Retina (tissue), 1 donor: Measurements from ENCODE around the gene SYDE2.
"Not testable (repeated sequence)": the region's sequence is repeated elsewhere in the genome, so short reads cannot be mapped to it uniquely, and the experiment has no call there.

Source experiments
- DNase-seq: peaks from one replicate; pipeline ENCODE4 v3.0.0-alpha.2; 2016

Gene SYDE2

DNA sequence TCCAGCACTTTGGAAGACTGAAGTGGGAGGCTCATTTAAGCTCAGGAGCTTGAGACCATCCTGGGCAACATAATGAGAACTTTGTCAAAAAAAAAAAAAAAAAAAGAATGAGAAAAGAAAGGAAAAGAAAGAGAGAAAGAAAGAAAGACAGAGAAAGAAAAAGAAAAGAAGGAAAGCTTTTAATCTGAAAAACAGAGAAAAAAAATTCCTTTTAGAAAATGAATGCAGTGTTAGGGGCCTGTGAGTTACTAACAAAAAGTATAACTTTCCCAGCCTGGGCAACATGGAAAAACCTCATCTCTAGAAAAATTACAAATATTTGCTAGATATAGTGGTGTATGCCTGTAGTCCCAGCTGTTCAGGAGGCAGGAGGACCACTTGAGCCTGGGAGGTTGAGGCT is 15.9 kb upstream of the SYDE2 start:
- DNase-seq: no peak

GRCh38 chr1:85214654-85215053 is 13.8 kb upstream of the SYDE2 start:
- no peak for DNase-seq

DNA sequence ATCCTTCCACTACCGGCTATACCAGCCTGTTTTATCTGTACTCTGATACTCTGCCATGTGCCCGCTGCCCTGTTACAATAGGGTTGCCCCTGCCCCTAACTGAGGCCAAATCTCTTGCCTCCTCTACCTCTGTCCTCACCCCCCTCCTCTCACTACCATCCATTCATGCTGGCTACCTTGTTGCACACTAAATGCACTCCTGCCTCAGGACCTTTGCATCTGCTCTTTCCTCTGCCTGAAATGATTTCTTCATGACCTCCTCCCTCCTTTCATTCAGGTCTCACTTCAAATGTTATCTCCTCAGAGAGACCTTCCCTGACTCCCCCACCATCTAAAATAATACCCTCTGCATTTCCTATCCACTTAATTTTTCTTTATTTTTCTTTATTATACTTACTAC is 7.7 kb upstream of the SYDE2 start:
- DNase-seq: no peak

GRCh38 chr1:85203573-85204171 is 2.9 kb upstream of the SYDE2 start:
- DNase-seq: no peak

DNA sequence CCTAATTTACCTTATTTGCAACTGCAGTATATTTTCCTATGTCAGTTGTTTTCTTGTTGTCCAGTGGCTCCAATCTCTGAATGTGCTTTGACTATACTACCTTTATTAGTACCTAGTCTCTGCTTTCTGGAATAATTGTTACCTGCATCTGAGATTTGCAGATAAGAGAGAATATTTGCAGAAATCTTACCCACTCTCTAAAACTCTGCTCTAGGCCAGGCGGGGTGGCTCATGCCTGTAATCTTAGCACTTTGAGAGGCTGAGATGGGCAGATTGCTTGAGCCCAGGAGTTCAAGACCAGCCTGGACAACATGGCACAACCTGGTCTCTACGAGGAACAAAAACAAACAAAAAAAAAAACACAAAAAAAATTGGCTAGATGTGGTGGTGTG is 2.0 kb upstream of the SYDE2 start:
- DNase-seq: no peak

- DNase-seq: no peak
Measured at GRCh38 chr1:85202092-85202863, 1.5 kb upstream of the SYDE2 start.

DNA sequence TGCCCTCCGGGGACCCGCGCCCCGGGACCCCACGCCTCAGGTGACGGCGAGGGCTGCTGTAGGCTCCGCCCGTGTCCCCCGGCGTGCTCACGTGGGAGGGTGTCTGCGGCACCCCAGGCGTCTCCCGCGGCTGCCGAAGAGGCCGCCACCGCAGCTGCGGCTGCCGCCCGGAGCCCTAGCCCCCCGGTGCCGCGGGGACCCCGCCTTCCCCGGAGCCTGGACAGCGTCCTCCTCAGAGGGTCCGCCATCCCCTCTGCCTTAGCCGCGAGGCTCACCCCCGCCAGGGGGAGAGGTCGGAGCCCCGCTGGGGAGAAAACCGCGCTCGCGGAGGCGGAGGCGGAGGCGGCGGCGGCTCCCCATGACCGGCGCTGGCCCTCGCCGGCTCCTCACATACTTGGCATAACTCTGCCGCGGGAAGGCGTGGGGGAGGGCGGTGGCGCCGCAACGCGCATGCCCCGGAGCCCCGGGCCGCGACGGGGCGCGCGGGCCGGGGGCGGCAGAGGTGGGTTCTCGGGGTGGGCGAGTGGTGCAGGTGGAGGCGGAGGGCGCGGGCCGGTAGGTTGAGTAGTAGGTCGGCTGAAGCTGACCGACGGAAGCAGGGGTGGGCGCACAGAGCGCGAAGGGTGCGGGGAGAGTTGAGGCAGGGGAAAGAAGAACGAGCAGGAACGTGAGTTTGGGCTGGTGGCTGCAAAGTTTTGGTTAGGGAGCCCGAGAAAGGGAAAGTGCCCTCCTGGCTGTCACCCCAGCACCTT is 700 bp upstream of the SYDE2 start:
- peak; percentile 87 for DNase-seq

DNA sequence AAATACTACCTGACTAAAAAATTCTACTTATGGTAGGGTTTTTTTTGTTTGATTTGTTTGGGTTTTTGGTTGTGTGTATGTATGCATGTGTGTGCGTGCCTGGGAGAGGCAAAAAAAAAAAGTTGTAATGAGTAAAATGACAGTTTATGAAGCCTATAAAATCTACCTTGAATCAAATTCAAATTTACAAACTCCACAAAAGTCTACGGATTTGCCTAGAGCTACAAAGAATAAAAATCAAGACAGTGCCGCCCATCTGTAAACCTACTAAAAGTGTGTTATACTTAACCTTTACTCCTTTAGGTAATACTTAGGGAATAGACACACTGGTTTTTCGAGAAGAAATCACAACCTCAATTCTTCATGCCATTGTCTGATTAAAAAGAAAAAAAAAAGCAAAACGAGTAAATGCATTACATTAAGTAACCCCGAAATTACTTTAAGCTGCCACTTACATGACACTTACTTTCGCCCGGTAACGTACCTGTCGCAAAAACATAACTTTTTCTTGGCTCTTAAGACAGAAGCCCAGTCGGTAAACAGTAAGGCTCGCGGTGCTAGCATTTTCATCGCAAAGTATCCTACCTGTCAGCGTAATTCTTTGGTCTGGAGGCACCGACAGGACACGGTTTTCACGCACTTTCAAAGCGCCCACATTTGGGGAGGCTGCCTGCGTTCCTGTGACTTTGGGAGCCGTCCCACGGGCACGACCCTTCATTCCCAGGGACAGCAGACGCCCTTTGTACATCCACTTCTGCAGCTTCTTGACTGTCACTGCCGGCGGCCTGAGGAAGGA is 951 bp downstream of the SYDE2 start:
- DNase-seq: no peak

DNA sequence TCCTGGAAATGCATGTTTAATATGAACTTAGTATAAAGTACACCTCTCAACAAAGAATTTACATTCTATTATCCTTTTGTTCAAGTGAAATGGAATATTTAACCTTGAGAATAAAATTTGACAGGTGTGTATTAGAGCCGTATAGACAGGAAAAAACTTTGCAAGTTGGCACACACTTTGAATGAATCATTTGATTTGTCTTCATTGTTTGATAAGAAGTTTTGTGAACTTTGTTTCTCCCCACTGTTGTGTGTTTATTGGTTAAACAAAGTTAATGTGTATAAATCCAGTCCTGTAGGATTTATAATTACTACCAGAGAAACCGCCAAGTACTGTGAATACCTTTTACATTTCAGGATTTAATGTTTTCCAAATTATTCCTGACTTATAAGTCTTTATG is 2.0 kb downstream of the SYDE2 start:
- DNase-seq: no peak

DNA sequence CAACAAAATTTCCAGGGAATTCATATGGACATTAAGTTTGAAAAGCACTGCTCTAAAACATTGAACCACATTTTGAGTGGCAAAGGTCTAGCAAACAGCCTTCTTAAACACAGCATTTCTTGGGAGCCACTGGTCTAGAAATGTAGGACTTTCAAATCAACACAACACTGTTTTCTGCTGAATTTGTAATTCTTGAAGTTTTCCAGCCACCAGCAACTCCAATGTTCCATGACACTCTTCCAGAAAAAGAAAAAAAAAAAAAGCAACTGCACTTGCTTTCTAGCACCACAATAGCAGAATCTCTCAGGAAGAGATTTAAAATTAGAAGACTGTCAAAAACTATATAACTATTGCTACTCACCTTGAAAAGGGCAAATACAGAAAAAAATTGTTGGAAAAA is 4.5 kb downstream of the SYDE2 start:
- no peak for DNase-seq

GRCh38 chr1:85195703-85196102 is 5.1 kb downstream of the SYDE2 start:
- DNase-seq: no peak

GRCh38 chr1:85192129-85192528 is 8.7 kb downstream of the SYDE2 start:
- not testable (repeated sequence) for DNase-seq

GRCh38 chr1:85189120-85189519 is 11.7 kb downstream of the SYDE2 start:
- DNase-seq: no peak

DNA sequence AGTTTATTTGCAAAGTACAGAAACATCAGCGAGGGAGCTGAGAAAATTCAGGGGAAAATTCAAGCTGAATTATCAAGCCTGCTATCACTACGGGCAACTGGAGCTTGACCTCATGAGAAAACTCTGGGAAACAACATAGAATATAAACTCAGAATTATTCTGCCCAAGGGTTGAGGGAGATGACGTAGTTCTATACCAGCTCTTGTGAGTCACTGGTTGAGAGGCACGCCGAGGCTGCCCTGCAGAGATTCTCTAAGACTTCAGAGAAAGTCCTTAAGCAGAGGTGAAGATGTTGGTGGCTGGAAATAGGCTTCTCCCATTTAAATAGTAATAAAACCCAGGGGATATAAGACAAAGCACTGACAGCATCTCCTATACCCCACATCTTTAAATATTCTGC is 12.3 kb downstream of the SYDE2 start:
- no peak for DNase-seq

DNA sequence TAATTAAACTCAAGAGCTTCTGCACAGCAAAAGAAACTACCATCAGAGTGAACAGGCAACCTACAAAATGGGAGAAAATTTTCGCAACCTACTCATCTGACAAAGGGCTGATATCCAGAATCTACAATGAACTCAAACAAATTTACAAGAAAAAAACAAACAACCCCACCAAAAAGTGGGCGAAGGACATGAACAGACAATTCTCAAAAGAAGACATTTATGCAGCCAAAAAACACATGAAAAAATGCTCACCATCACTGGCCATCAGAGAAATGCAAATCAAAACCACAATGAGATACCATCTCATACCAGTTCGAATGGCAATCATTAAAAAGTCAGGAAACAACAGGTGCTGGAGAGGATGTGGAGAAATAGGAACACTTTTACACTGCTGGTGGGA is 13.8 kb downstream of the SYDE2 start:
- not testable (repeated sequence) for DNase-seq

DNA sequence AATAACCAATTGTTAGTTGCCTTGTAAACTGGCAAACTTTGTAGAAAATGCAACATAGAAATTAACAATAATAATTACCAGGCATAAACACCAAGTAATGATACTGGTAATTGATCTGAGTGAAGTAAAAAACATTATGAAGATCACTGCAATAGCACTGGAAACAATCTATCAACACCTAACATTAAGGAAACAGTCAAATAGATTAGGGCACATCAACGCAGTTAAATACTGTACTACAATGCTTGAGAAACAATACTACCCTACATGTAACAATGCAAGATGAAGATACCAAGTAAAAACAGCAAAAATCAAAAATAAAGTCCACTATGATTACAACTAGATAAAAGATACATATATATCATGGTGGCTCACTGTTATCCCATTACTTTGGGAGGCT is 16.6 kb downstream of the SYDE2 start:
- no peak for DNase-seq

DNA sequence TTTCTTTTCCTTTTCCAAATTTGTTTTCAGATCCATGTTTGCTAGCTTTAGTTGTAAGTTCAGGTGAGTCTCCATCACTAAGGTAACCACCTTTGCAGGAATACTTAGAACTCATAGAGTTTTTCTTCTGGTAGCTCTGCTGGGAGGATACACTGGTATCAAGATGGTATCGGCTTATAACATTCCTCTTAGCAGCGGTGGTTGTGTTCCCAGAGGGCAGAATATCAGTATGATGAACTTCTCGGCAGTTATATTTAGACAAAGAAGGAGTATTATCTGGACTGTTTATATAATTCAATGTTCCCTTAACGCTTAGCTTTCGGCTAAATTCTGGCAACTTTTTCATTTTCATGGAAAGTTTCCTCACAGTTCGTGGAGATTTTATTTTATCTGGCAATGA is 18.1 kb downstream of the SYDE2 start:
- no peak for DNase-seq

- DNase-seq: no peak
Measured at GRCh38 chr1:85180869-85181268, 19.9 kb downstream of the SYDE2 start.

- DNase-seq: no peak
Measured at GRCh38 chr1:85179522-85179921, 21.3 kb downstream of the SYDE2 start.

- DNase-seq: no peak
Measured at GRCh38 chr1:85178396-85178795, 22.4 kb downstream of the SYDE2 start.

DNA sequence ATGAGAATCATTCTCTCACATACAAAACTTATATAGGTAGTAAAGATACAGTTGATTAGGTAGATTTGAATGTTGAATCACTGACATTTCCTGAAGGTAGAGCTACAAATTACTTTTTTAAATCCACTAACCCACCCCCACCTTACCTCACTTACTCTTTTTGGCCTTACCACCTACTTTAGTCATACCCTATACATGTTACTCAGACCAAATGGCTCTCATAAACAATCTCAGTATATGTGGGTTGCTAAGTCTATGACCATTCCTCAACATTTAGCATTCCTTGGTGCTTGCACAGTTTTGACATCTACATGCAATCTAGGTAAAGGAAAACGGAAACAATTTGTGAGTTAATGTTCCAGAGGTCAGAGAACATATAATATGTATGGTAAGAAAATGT is 26.3 kb downstream of the SYDE2 start:
- no peak for DNase-seq

DNA sequence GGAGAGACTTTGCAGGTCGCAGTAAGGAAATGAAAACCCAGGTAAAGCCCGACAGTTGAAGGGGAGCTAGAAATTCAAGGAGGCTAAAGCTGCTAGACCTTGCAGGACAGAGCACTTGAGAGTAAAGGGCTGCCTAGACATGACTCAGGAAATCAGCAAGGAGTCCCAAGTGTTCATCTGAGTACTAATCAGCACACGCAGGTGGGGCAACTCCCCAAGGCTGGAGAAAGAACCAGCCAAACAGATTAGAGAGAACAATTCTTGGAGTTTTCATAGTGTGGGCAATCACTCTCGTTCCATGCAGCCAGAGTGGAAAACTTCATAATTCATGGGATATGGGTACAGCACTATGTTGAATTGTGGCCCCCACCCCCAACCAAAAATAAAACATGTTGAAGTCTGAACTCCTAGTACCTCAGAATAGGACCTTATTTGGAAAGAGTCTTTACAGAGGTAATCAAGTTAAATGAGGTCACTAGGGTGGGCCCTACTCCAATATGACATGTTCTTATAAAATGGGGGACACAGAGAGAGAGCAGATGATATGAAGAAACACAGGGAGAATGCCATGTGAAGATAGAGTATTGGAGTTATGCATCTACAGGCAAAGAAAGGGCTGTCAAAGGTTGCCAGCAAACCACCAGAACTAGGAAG is 28.0 kb downstream of the SYDE2 start:
- no peak for DNase-seq

DNA sequence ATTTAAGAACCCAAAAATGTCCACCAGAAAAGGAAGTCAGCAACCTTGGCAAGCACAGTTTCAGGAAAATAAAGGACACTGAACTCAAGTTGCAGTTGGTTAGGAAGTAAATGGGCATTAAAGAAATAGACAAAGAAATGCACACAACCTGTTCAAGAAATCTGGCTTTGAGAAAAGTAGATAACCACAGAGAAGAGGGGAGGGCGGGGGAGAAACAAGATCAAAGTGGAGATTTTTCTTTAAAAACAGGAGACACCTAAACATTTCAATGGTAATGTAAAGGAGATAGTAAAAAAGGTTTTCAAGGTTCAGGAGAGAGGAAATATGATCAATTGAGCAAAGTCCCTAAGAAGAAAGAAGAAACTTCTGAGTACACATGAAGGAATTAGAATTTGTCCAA is 29.1 kb downstream of the SYDE2 start:
- DNase-seq: no peak
